CD4-positive, alpha-beta T cell treated with Interferon alpha-2 for 1 hour (primary cell): ENCODE measurements around the gene TNK2.
"Not testable (repeated sequence)": the region's sequence is repeated elsewhere in the genome, so short reads cannot be mapped to it uniquely, and the experiment has no call there.

Experiments
- DNase-seq, 2 donors: peaks; one replicate each; pipeline ENCODE4 v3.0.0-alpha.2; 2020 to 2022

Gene TNK2

DNA sequence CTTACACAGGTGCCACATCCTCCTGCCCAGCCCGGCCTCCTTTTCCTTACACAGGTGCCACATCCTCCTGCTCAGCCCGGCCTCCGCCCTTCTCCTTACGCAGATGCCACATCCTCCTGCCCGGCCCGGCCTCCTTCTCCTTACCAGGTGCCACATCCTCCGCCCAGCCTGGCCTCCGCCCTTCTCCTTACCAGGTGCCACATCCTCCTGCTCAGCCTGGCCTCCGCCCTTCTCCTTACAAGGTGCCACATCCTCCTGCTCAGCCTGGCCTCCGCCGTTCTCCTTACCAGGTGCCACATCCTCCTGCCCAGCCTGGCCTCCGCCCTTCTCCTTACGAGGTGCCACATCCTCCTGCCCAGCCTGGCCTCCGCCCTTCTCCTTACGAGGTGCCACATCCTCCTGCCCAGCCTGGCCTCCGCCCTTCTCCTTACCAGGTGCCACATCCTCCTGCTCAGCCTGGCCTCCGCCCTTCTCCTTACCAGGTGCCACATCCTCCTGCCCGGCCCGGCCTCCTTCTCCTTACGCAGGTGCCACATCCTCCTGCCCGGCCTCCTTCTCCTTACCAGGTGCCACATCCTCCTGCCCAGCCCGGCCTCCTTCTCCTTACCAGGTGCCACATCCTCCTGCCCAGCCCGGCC, 92.0 kb downstream of the TNK2 start:
- not testable (repeated sequence) for DNase-seq

DNA sequence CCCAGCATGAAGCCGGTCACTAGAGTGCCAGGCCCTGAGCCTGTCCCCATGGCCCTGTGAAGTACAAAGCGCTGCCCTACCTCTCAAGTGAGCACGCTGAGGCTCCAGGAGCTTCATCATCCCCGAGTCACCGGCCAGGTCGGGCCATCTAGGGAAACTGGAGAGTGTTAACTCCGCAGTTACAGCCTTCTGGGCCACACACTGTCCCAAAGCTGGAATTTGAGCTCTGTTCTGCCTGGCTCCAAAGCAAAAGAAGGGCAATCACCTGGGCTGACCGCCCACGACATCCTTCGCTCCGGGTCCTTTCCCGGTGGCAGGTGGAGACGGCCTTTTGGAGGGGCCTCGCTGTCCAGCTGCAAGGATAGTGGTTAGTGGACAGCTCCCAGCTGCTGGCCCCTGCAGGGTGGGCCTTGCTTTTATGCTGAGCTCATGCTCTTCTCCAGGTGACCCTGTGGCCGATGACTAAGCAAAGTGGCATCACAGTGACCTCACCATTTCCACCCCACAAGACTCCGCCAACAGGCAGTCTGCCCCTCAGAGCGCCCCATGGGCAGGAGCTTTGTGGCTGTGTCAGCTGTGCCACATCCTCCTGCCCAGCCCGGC, 93.1 kb downstream of the TNK2 start:
- no peak for DNase-seq

DNA sequence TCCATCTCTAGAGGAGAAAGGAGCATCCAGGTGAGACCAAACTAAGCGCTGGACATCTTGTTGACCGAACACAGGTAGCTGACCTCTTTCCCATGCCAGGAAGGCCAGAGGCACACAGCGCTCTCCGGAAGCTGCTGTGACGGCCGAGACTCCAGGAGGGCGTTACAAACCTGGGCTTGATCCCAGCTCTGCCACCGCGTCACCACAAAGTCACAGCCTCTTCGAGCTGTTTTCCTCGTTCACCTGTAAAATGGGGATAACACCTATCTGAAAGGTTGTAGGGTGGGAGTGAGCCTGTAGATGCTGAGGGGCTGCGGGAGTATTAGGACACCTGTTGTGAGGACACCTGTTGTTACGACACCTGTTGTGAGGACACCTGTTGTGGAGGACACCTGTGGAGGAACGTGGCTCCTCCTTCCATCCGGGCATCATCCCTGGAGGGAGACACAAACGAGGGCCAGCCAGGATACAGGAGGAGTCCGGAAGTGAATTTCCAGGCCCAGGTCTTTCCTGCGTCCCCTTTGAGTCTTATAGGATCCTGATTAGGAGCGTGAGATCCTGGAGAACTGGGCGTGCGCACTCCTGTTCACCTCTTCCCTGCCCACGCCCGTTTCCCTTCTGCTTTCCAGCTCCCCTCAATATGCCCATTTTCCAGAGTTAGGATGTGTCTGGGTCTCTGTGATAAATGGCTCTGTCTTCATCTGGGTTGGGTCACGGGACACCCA, 94.3 kb downstream of the TNK2 start:
- DNase-seq = no peak
